Duodenal mucosa (tissue), 2 donors: Measurements from ENCODE around the gene SWI5.
A peak's percentile ranks its signal among the peaks of the same experiment; 100 is the strongest.

Source experiments
- H3K27ac ChIP-seq: one replicate; pipeline ENCODE4 v1.7.0; 2013; ENCODE audit warnings: low read depth, low read length
- H3K27me3 ChIP-seq, 2 donors: one replicate each; pipeline ENCODE4 v1.7.0; 2013; ENCODE audit warnings: low read length in 2 of 2, control low read depth in 1 of 2; ENCODE audit not compliant: insufficient read depth in 2 of 2, control insufficient read depth in 1 of 2
- H3K36me3 ChIP-seq, 2 donors: one replicate each; pipeline ENCODE4 v1.7.0; 2013; ENCODE audit warnings: low read length in 2 of 2, control low read depth in 1 of 2; ENCODE audit not compliant: insufficient read depth in 2 of 2, control insufficient read depth in 1 of 2
- H3K4me1 ChIP-seq, 2 donors: one replicate each; pipeline ENCODE4 v1.7.0; 2013; ENCODE audit warnings: low read length in 2 of 2, control low read depth in 1 of 2; ENCODE audit not compliant: insufficient read depth in 2 of 2, control insufficient read depth in 1 of 2
- H3K4me3 ChIP-seq, 2 donors: one replicate each; pipeline ENCODE4 v1.7.0; 2013; ENCODE audit warnings: low read length in 2 of 2, low read depth in 1 of 2
- H3K9ac ChIP-seq, 2 donors: one replicate each; pipeline ENCODE4 v1.7.0; 2013; ENCODE audit warnings: low read length in 2 of 2, low read depth in 1 of 2
- H3K9me3 ChIP-seq, 2 donors: one replicate each; pipeline ENCODE4 v1.7.0; 2013; ENCODE audit warnings: low read length in 2 of 2, control low read depth in 1 of 2; ENCODE audit not compliant: control insufficient read depth in 1 of 2

Gene SWI5

DNA sequence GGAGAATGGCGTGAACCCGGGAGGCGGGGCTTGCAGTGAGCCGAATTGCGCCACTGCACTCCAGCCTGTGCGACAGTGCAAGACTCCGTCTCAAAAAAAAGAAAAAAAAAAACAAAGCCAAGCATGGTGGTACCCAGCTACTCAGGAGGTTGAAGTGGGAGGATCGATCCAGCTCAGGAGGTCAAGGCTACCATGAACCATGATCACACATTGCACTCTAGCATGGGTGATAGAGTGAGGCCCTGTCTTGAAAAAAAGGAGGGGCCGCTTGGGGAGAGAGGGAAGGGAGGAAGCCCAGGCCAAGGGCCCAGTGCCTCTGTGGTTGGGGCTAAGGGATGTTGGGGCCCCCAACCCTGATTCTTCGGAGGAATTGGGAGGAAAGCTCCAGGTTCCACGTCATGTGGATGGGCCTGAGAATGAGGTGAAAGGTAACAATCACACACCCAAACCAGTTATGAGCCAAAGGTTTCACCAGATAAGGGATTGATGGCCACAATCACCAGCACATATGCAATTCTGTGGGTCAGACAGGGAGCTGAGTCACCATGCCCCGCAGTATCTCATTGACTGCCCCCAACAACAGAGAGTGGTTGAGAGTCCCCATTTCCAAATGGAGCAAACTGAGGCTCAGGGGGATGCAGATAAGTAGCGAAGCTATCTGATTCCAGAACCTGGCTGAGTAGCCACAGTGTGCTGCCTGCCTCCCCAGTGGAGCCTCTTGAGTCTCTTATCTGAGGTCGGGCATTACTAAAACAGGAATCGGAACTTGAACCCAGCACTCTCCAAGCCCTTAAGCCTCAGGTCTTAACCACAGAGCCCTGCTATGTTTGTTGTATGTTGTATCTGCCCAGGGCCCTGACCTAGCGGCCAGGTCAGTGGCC, 20.5 kb downstream of the SWI5 start:
- peak overlapping the region; percentile 43 for H3K27ac ChIP-seq
- H3K9ac ChIP-seq: peak overlapping the region in 1 of 2 donors; percentile 47
- H3K9me3 ChIP-seq: no peaks in the 10 kb centered on the region
- peaks cover 29 to 30% of the 10 kb centered on the region in 2 donors for H3K4me1 ChIP-seq
- no peaks in the 10 kb centered on the region for H3K36me3 ChIP-seq
- peak overlapping the region in 1 of 2 donors; percentile 44 for H3K4me3 ChIP-seq
- no peaks in the 10 kb centered on the region for H3K27me3 ChIP-seq

DNA sequence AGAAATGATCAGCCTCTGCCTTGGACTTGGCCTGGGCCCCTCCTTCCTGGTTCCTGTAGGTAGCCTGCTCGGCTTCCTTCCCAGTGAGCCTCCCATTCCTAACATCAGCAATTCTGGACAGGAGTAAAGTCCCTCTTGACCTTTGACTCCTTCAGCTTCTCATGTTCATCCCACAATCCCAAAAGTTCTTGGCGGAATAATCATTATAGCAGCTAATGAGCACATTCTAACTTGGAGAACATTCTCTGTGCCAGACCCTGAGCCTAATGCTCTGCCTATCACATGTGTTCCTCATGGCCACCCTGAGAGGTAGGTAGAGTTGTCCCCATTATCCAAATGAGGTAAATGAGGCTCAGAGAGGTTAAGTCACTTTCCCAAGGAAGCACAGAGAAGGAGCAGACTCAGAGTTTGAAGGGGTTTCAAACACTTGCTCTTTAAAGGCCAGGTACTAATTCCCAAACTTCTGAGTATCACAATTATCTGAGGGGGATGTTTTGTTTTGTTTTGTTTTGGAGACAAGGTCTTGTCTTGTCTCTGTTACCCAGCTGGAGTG, 21.2 kb downstream of the SWI5 start:
- peak overlapping the region in 1 of 2 donors; percentile 44 for H3K4me3 ChIP-seq
- H3K27ac ChIP-seq: peak overlapping the region; percentile 43
- H3K9me3 ChIP-seq: no peaks in the 10 kb centered on the region
- H3K36me3 ChIP-seq: no peaks in the 10 kb centered on the region
- H3K4me1 ChIP-seq: peaks cover 29 to 30% of the 10 kb centered on the region in 2 donors
- H3K27me3 ChIP-seq: no peaks in the 10 kb centered on the region
- H3K9ac ChIP-seq: peak overlapping the region in 1 of 2 donors; percentile 47

DNA sequence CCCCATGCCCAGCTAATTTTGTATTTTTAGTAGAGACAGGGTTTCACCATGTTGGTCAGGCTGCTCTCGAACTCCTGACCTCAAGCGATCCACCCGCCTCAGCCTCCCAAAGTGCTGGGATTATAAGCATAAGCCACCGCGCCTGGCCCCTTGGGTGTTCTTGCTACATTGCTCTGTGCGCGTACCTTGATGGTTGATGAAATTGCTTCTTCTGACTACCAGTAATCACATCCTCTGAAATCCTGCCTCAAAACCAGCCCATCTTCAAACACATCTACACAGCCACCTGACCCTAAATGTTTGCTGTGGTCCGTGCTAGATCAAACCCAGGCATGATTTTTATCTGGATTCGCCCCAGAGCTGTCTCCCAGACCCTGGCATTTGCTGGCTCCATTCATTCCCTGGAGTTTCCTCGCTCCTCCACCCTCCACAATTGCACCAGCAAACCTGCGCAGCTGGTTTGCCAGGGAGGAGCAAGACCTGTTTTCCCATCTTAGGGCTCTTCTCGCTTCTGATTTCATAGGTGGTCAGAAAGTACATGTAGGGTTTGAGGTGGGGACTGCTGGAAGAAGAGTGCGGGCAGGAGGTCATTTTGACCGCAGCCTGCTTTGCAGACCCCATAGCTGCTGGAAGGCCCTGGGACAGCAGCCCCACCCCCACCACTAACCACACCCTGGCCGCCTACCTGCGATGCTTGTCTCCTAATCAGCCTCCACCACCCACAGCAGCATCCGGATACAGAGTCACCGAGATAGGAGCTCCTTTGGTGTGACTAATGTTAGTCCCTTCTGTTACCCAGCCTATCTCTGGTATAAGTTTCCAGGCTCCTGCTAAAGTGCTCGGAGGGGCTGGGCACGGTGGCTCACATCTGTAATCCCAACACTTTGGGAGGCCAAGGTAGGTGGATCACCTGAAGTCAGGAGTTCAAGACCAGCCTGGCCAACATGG, 22.7 kb downstream of the SWI5 start:
- H3K36me3 ChIP-seq: no peaks in the 10 kb centered on the region
- H3K9ac ChIP-seq: no peak overlapping the region
- no peak overlapping the region for H3K27ac ChIP-seq
- peaks cover 29 to 30% of the 10 kb centered on the region in 2 donors for H3K4me1 ChIP-seq
- no peak overlapping the region for H3K4me3 ChIP-seq
- H3K9me3 ChIP-seq: no peaks in the 10 kb centered on the region
- H3K27me3 ChIP-seq: no peaks in the 10 kb centered on the region

DNA sequence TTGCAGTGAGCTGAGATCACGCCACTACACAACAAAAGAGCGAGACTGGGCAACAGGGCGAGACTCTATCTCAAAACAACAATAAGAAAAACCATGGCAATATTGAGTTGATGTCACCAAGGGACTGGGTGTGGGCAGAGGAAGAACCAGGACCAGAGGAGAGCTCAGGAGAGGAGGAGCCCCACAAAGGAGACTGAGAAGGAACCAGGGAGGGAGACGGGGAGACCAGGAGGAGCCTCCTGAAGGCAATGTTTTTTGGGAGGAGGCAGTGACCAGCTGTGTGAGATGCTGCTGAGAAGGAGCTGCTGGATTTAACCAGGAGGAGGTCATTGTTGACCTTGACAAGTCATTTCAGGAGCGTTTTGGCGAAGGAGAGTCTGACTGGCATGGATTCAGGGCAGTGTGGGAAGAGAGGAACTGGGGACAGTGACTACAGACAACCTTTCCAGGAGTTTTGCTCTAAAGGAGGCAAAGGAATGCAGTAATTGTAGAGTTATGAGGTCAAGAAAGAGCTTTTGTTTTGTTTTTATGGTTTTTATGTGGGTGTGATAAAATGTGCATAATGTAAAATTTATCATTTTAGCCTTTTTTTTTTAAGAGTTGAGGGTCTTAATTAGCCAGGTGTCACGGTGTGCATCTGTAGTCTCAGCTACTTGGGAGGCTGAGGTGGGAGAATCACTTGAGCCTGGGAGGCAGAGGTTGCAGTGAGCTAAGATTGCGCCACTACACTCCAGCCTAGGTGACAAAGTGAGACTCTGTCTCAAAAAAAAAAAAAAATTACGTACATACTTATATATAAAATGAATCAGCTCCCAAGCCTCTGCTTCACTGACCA, 28.3 kb downstream of the SWI5 start:
- Histone ChIP-seq H3K9me3 (no peaks in the 10 kb centered on the region), H3K36me3 (peaks cover 1 to 11% of the 10 kb centered on the region in 2 donors), H3K9ac (no peak overlapping the region), H3K27ac (no peak overlapping the region), H3K4me3 (no peak overlapping the region), H3K4me1 (no peaks in the 10 kb centered on the region), H3K27me3 (no peaks in the 10 kb centered on the region)

DNA sequence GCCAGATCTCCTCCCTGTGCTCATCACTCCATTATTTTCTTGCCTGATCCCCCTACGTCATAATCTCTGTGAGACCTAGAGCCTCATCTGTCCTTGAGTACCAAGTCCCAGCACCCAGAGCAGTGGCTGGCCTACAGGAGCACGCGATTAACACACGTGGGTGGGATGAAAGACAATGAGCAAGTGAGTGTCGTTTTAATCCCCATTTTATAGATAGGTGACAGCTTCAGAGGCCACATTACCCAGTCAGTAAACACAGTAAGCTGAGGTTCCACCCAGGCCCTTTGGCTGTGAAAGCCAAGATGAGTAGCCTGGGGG, 28.9 kb downstream of the SWI5 start:
- Histone ChIP-seq H3K27me3 (no peaks in the 10 kb centered on the region), H3K9ac (no peak overlapping the region), H3K36me3 (peaks cover 7 to 17% of the 10 kb centered on the region in 2 donors), H3K9me3 (no peaks in the 10 kb centered on the region), H3K4me3 (no peak overlapping the region), H3K4me1 (no peaks in the 10 kb centered on the region), H3K27ac (no peak overlapping the region)

DNA sequence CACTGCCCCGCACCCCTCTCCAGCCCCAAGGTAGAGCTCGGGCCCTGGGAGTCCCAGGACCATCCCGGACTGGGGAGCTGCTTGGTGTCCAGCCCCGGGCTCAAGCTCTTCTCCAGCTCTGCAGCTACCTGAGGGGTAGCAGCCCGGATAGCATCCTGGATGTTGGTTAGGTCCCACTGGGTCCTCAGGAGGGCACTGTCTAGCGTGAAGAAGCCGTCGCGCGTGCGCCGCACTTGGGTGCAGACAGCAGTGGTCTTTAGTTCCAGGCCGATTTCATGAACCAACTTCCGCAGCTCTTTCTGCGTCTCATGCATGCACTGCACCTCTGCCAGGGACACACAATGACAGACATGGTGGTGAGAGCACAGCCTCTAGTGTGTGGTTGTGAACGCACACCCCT, 33.5 kb downstream of the SWI5 start:
- no peak overlapping the region for H3K9ac ChIP-seq
- H3K27ac ChIP-seq: no peak overlapping the region
- H3K9me3 ChIP-seq: no peaks in the 10 kb centered on the region
- peaks cover 23 to 41% of the 10 kb centered on the region in 2 donors for H3K36me3 ChIP-seq
- no peaks in the 10 kb centered on the region for H3K27me3 ChIP-seq
- H3K4me1 ChIP-seq: no peaks in the 10 kb centered on the region
- H3K4me3 ChIP-seq: no peak overlapping the region

DNA sequence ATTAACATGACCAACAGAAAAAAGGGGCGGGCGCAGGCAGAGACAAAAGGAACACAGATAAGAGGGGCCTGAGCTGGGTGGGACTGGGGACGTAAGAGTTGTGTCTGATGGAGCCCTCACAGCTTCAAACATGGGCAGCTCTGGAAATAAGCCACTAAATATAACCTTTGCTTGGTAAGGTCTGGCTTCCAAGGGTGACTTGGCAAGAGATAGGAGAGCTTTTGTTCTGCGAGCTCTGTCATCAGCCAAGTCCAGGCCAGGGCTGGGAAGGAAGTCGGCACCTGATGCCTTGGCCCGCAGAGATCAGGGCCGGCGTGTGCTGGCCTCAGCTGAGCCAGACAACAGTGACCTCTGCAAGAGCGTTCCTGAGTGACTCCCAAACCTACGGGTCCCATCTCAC, 34.4 kb downstream of the SWI5 start:
- Histone ChIP-seq H3K4me3 (no peak overlapping the region), H3K27me3 (no peaks in the 10 kb centered on the region), H3K9ac (no peak overlapping the region), H3K4me1 (no peaks in the 10 kb centered on the region), H3K36me3 (peaks cover 30 to 48% of the 10 kb centered on the region in 2 donors), H3K9me3 (no peaks in the 10 kb centered on the region), H3K27ac (no peak overlapping the region)

DNA sequence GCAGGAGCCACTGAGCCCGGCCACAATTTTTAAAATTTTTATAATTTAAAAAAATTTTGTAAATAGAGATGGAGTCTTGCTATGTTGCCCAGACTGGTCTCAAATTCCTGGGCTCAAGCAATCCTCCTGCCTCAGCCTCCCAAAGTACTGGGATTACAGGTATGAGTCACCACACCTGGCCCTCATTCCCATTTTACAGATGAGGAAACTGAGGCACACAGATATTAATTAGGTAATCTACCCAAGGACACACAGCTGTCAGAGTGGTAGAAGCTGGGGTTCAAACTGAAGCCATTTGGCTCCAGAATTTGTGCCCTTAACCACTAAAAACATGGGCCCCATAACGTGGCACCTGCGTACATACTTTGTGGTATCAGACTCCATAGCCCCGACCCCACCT, 38.6 kb downstream of the SWI5 start:
- Histone ChIP-seq H3K4me1 (no peaks in the 10 kb centered on the region), H3K9me3 (no peaks in the 10 kb centered on the region), H3K27me3 (no peaks in the 10 kb centered on the region), H3K36me3 (peaks cover 42 to 63% of the 10 kb centered on the region in 2 donors), H3K4me3 (no peak overlapping the region), H3K27ac (no peak overlapping the region), H3K9ac (no peak overlapping the region)

DNA sequence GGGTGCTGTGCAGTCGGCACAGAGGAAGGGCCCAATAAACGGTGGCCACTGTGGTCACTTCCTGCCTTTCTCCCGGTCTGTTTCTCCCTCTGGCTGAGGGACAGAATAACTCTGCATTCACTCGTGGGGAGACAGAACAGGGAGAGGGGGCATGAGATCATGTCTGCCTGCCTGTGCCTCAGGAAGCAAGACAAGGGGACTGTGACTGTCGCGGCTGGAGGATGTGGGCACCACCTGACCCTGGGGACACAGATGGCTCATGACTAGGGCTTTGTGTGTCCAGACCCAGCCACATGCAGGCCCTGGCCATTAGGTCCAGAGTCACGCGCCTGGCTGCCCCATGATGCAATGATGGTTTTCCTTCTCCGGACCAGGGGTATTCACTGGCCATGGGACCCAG, 40.3 kb downstream of the SWI5 start:
- H3K9ac ChIP-seq: no peak overlapping the region
- H3K9me3 ChIP-seq: no peaks in the 10 kb centered on the region
- no peak overlapping the region for H3K4me3 ChIP-seq
- no peaks in the 10 kb centered on the region for H3K27me3 ChIP-seq
- peaks cover 33 to 47% of the 10 kb centered on the region in 2 donors for H3K36me3 ChIP-seq
- H3K4me1 ChIP-seq: peaks cover 2% of the 10 kb centered on the region in 2 donors
- no peak overlapping the region for H3K27ac ChIP-seq
